IMR-90 (cell line): ENCODE measurements around the gene ITCH. TPM values are rescaled to one million over a fixed set of nuclear protein-coding genes. Genes with fewer than 3 reads are reported as not detected.

Experiments
- ATAC-seq: fragments of 200-7000 bp; cut with Tn5 transposase; 2 replicates; pipeline ENCODE4 v1.9.1; 2020; ENCODE audit warnings: low read depth, mild to moderate bottlenecking, moderate library complexity
- BruUV-seq: library from RNA; stranded (reverse); fragments of 400-500 nt; replicated peaks from 2 replicates; lab custom pipeline; 2021; lab: Mats Ljungman, UMichigan
- CTCF ChIA-PET: fragments of 300-600 bp; formaldehyde crosslinking; extraction: SDS; loops from one replicate; lab custom pipeline; 2021; ENCODE audit warnings: antibody characterized with exemption; lab: Yijun Ruan, JAX
- POLR2A ChIA-PET: fragments of 300-600 bp; sonication (Branson Sonifier 250); formaldehyde crosslinking; loops from one replicate; lab custom pipeline; 2022; ENCODE audit warnings: antibody characterized with exemption; ENCODE audit not compliant: unreplicated experiment; lab: Charles Lee
- DNase-seq: peaks from one replicate; pipeline ENCODE4 v3.0.0; 2013
- H2AFZ ChIP-seq: replicated peaks from 2 replicates; pipeline ENCODE3; 2013; ENCODE audit warnings: low read length, mild to moderate bottlenecking; ENCODE audit not compliant: poor library complexity
- H2AK5ac ChIP-seq: 2 replicates; pipeline ENCODE4 v1.6.1; 2013; ENCODE audit warnings: low read depth, low read length, inconsistent platforms
- H2AK9ac ChIP-seq: replicated peaks from 2 replicates; pipeline ENCODE3; 2013; ENCODE audit warnings: mild to moderate bottlenecking, low read depth, low read length, moderate library complexity; ENCODE audit not compliant: poor library complexity
- H2BK120ac ChIP-seq: 2 replicates; pipeline ENCODE4 v1.6.1; 2013; ENCODE audit warnings: low read depth, low read length, inconsistent platforms
- H2BK15ac ChIP-seq: 3 replicates; pipeline ENCODE4 v1.6.1; 2013; ENCODE audit warnings: low read depth, low read length, inconsistent platforms
- H2BK20ac ChIP-seq: 2 replicates; pipeline ENCODE4 v1.6.1; 2013; ENCODE audit warnings: low read depth, mild to moderate bottlenecking, inconsistent platforms, low read length, moderate library complexity
- H2BK5ac ChIP-seq: 2 replicates; pipeline ENCODE4 v1.6.1; 2013; ENCODE audit warnings: mild to moderate bottlenecking, low read depth, low read length, inconsistent platforms; ENCODE audit not compliant: poor library complexity, severe bottlenecking
- H3K14ac ChIP-seq: replicated peaks from 2 replicates; pipeline ENCODE4 v1.6.1; 2013; ENCODE audit warnings: low read depth, low read length, inconsistent platforms
- H3K18ac ChIP-seq: 2 replicates; pipeline ENCODE4 v1.6.1; 2013; ENCODE audit warnings: low read depth, low read length, control low read depth
- H3K23ac ChIP-seq: 2 replicates; pipeline ENCODE4 v1.6.1; 2013; ENCODE audit warnings: low read depth, low read length, inconsistent platforms
- H3K27ac ChIP-seq: 2 replicates; pipeline ENCODE4 v1.5.1; 2013; ENCODE audit warnings: mild to moderate bottlenecking, control low read depth, low read length; ENCODE audit not compliant: insufficient read depth
- H3K27me3 ChIP-seq: 2 replicates; pipeline ENCODE4 v1.6.1; 2013; ENCODE audit warnings: low read length; ENCODE audit not compliant: control insufficient read depth, insufficient read depth
- H3K36me3 ChIP-seq: 2 replicates; pipeline ENCODE4 v1.6.1; 2013; ENCODE audit warnings: low read length, mixed read lengths; ENCODE audit not compliant: control insufficient read depth, insufficient read depth
- H3K4ac ChIP-seq: 2 replicates; pipeline ENCODE4 v1.6.1; 2013; ENCODE audit warnings: low read depth, low read length, inconsistent platforms
- H3K4me1 ChIP-seq: 2 replicates; pipeline ENCODE4 v1.6.1; 2013; ENCODE audit warnings: low read length, mixed read lengths; ENCODE audit not compliant: control insufficient read depth, insufficient read depth
- H3K4me2 ChIP-seq: 2 replicates; pipeline ENCODE4 v1.6.1; 2013; ENCODE audit warnings: low read depth, mild to moderate bottlenecking, control low read depth, low read length, moderate library complexity
- H3K4me3 ChIP-seq: 2 replicates; pipeline ENCODE4 v1.5.1; 2013; ENCODE audit warnings: low read depth, mild to moderate bottlenecking, control low read depth, low read length, moderate library complexity; ENCODE audit not compliant: insufficient read depth
- H3K56ac ChIP-seq: 2 replicates; pipeline ENCODE4 v1.6.1; 2013; ENCODE audit warnings: low read length, inconsistent platforms; ENCODE audit not compliant: insufficient read depth; ENCODE audit errors: extremely low read depth
- H3K79me1 ChIP-seq, 2 experiments: 2 replicates each; pipeline ENCODE4 v1.6.1; 2013; ENCODE audit warnings: low read length in 2 of 2, inconsistent platforms in 1 of 2, low read depth in 1 of 2
- H3K9ac ChIP-seq: 2 replicates; pipeline ENCODE4 v1.6.1; 2013; ENCODE audit warnings: low read depth, low read length, control low read depth
- H3K9me1 ChIP-seq: 2 replicates; pipeline ENCODE4 v1.6.1; 2013; ENCODE audit warnings: low read length, inconsistent platforms; ENCODE audit not compliant: insufficient read depth
- H3K9me3 ChIP-seq: 2 replicates; pipeline ENCODE4 v1.6.1; 2013; ENCODE audit warnings: low read length; ENCODE audit not compliant: control insufficient read depth, insufficient read depth
- H4K20me1 ChIP-seq: 2 replicates; pipeline ENCODE4 v1.6.1; 2013; ENCODE audit warnings: low read length, inconsistent platforms; ENCODE audit not compliant: insufficient read depth
- H4K5ac ChIP-seq: 2 replicates; pipeline ENCODE4 v1.6.1; 2013; ENCODE audit warnings: mild to moderate bottlenecking, low read depth, low read length, control low read depth
- H4K8ac ChIP-seq, 2 experiments: 2 replicates each; pipeline ENCODE4 v1.6.1; 2013; ENCODE audit warnings: low read depth in 2 of 2, low read length in 2 of 2, control low read depth in 1 of 2, inconsistent platforms in 1 of 2
- H4K91ac ChIP-seq: 2 replicates; pipeline ENCODE4 v1.6.1; 2013; ENCODE audit warnings: low read depth, low read length, inconsistent platforms; ENCODE audit not compliant: insufficient read depth
- CEBPB ChIP-seq: IDR thresholded peaks from 2 replicates; pipeline ENCODE4 v1.6.1; 2012; ENCODE audit warnings: low read depth, low read length, improper control_type of control experiment
- MAZ ChIP-seq: IDR thresholded peaks from 2 replicates; pipeline ENCODE4 v1.6.1; 2012; ENCODE audit warnings: low read depth, mild to moderate bottlenecking, low read length, improper control_type of control experiment, moderate library complexity, borderline replicate concordance
- MXI1 ChIP-seq: IDR thresholded peaks from 2 replicates; pipeline ENCODE4 v1.6.1; 2012; ENCODE audit warnings: low read depth, mild to moderate bottlenecking, low read length, moderate library complexity, borderline replicate concordance
- RAD21 ChIP-seq: IDR thresholded peaks from 2 replicates; pipeline ENCODE4 v1.6.1; 2012; ENCODE audit warnings: low read length, improper control_type of control experiment
- RFX5 ChIP-seq: IDR thresholded peaks from 2 replicates; pipeline ENCODE4 v1.8.0; 2012; ENCODE audit warnings: low read depth, mild to moderate bottlenecking, low read length, moderate library complexity
- USF2 ChIP-seq: fragments of 150-350 bp; IDR thresholded peaks from 2 replicates; pipeline ENCODE4 v1.6.1; 2017; ENCODE audit warnings: mild to moderate bottlenecking, antibody characterized with exemption, low read length, low read depth
- WGBS, 2 experiments: methylation state at CpG; one replicate each; pipeline versions ENCODE4 v1.1.5 to v1.1.7; 2013; ENCODE audit warnings: missing lambda C conversion rate in 2 of 2; ENCODE audit not compliant: insufficient read length in 1 of 2; ENCODE audit errors: extremely low coverage in 2 of 2; 5-methylcytosine and 5-hydroxymethylcytosine counted together
- dilution Hi-C: fragments of 300-500 bp; cut with HindIII; formaldehyde crosslinking; loops from one replicate; pipeline ENCODE4 v1.14.3; 2018; ENCODE audit warnings: low sequenced_read_pairs; ENCODE audit not compliant: unreplicated experiment
- in situ Hi-C: fragments of 300-500 bp; cut with MboI; formaldehyde crosslinking; loops from 3 replicates; pipeline ENCODE4 v1.14.3; 2019; ENCODE audit warnings: low sequenced_read_pairs, inconsistent platforms, mixed read lengths
- intact Hi-C: fragments of 100-400 bp; cut with micrococcal nuclease; formaldehyde crosslinking; loops from 2 replicates; pipeline ENCODE4 v1.10.0; 2022
- polyA plus RNA-seq, 3 experiments: library from polyadenylated mRNA; depleted of rRNA; stranded (reverse); fragments of >200 nt; gene quantifications; 2 replicates each; pipeline ENCODE4 v1.2.3, GENCODE V29; 2012; ENCODE audit warnings: low replicate concordance in 1 of 3
- total RNA-seq: library from RNA; depleted of rRNA; stranded (reverse); fragments of >200 nt; gene quantifications from 2 replicates; pipeline ENCODE4 v1.2.3, GENCODE V29; 2012
- TF ChIP-seq, protein P1 (sequence below): fragments of 150-350 bp; IDR thresholded peaks from 2 replicates; pipeline ENCODE4 v1.6.1; 2016; ENCODE audit warnings: low read depth, mild to moderate bottlenecking, low read length, moderate library complexity, borderline replicate concordance

ITCH gene
- total and polyA plus RNA-seq, 2 of the 4 experiments (the other 2 are of a cell fraction): 12.7 to 94.6 TPM

- H2BK15ac ChIP-seq: no peak overlapping the region
- no peak overlapping the region for H3K18ac ChIP-seq
- H3K9me3 ChIP-seq: no peaks in the 10 kb centered on the region
- no peak overlapping the region for H3K4me3 ChIP-seq
- no peaks in the 10 kb centered on the region for H4K20me1 ChIP-seq
- H3K4ac ChIP-seq: no peak overlapping the region
- H4K91ac ChIP-seq: no peak overlapping the region
- no peak overlapping the region for H2AFZ ChIP-seq
- in situ Hi-C loops: no loop called here
- H2BK120ac ChIP-seq: no peak overlapping the region
- intact Hi-C loops: no loop called here
- H4K5ac ChIP-seq: no peak overlapping the region
- ChIA-PET CTCF (no interaction called here), POLR2A (no interaction called here)
- H3K9me1 ChIP-seq: 0 out of 2 replicates have a peak, but pooled peaks cover 3% of the 10 kb centered on the region
- dilution Hi-C loops: no loop called here
- H2BK5ac ChIP-seq: no peak overlapping the region
- no peak for TF ChIP-seq MXI1
- TF ChIP-seq, protein P1, sequence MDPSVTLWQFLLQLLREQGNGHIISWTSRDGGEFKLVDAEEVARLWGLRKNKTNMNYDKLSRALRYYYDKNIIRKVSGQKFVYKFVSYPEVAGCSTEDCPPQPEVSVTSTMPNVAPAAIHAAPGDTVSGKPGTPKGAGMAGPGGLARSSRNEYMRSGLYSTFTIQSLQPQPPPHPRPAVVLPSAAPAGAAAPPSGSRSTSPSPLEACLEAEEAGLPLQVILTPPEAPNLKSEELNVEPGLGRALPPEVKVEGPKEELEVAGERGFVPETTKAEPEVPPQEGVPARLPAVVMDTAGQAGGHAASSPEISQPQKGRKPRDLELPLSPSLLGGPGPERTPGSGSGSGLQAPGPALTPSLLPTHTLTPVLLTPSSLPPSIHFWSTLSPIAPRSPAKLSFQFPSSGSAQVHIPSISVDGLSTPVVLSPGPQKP: no peak
- TF ChIP-seq CEBPB: no peak
- no peak for TF ChIP-seq RFX5
- TF ChIP-seq MAZ: no peak
- TF ChIP-seq USF2: no peak
- no peak for TF ChIP-seq RAD21
- no peak overlapping the region for H3K4me2 ChIP-seq
- H3K23ac ChIP-seq: no peak overlapping the region
- H2BK20ac ChIP-seq: no peak overlapping the region
- no peak for DNase-seq
- H4K8ac ChIP-seq: no peak overlapping the region
- peaks cover 40% of the 10 kb centered on the region for H3K36me3 ChIP-seq
- H3K4me1 ChIP-seq: no peaks in the 10 kb centered on the region
- peaks cover 25 to 32% of the 10 kb centered on the region in 2 experiments for H3K79me1 ChIP-seq
- no peak overlapping the region for H2AK5ac ChIP-seq
- no peaks in the 10 kb centered on the region for H3K27me3 ChIP-seq
- no peak overlapping the region for H3K56ac ChIP-seq
- no peak overlapping the region for H3K9ac ChIP-seq
- BruUV-seq: no TSS peak
- 98% methylated on average over 7 of the region's 7 CpGs; no CpG with 5 or more reads in 1 of the 2 experiments for WGBS, 2 experiments
- H3K14ac ChIP-seq: no peak overlapping the region
- no peak for ATAC-seq
- no peak overlapping the region for H3K27ac ChIP-seq
- H2AK9ac ChIP-seq: no peak overlapping the region
Observed at GRCh38 chr20:34445177-34446065, 82.3 kb downstream of the ITCH start.
